GM12801 (cell line): ENCODE measurements around the gene SCN1A.

ENCODE experiments used
- TF ChIP-seq, protein P1 (sequence below): IDR thresholded peaks from one replicate; pipeline ENCODE4 v1.5.1; 2011; ENCODE audit warnings: control low read depth; ENCODE audit not compliant: insufficient read length; ENCODE audit errors: extremely low read depth

SCN1A gene

DNA sequence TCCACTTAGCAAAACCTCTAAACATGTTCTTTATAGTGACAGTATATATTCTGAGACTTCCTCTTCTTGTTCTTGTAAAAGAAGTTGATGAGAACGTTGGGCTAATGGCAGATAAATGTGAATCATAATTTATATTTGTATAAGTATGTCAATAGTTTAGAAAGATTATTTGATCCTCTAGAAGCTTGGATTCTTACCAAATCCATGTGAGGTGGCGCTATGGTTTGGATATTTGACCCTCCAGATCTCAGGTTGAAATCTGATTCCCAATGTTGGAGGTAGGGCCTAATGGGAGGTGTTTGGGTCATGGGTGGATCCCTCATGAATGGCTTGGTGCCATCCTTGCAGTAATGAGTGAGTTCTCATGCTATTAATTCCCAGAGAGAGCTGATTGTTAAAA, 29.8 kb upstream of the SCN1A start:
- TF ChIP-seq, protein P1, sequence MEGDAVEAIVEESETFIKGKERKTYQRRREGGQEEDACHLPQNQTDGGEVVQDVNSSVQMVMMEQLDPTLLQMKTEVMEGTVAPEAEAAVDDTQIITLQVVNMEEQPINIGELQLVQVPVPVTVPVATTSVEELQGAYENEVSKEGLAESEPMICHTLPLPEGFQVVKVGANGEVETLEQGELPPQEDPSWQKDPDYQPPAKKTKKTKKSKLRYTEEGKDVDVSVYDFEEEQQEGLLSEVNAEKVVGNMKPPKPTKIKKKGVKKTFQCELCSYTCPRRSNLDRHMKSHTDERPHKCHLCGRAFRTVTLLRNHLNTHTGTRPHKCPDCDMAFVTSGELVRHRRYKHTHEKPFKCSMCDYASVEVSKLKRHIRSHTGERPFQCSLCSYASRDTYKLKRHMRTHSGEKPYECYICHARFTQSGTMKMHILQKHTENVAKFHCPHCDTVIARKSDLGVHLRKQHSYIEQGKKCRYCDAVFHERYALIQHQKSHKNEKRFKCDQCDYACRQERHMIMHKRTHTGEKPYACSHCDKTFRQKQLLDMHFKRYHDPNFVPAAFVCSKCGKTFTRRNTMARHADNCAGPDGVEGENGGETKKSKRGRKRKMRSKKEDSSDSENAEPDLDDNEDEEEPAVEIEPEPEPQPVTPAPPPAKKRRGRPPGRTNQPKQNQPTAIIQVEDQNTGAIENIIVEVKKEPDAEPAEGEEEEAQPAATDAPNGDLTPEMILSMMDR: no peak

DNA sequence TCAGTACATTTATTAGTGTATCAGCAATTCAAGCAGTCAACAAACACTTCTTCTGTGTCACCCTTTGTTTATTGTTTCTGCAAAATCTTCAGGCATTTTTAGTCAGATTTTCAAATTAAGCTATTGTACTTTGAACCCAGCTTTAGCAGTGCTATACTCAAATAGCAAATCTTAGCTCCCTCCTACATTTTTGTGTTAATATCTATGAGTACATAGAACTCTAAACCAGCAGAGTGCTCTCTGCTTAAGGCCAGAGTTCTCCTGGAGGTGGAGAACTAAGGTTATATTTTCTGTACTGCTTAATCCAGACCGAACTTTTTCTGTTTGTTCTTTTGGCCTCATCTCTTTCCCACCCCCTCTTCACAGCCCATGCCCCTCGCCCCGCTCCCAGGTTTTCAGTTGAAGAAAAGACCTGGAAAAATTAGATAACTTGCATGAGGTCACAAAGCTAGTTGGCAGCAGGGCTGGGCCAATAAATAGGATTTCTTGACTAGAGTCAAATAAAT, 29.2 kb upstream of the SCN1A start:
- TF ChIP-seq, protein P1: no peak

DNA sequence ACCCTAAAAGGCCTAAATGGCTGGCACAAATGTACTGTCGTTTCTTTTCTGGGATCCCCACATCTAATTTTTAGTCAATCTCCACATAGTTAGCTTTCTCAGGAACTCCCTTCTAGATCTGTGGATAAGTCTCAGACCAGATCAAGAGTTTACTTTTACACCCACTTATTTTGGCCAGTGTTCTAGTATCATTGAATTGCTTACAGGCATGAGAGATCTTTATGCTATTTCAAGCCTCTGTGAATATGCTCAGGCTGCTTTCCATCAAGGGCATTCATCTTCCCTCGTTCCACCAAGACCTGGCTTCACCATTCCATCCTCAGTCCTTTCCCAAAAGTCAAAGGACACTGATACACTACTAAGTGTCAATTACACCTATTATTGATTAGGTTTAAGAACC, 27.8 kb upstream of the SCN1A start:
- TF ChIP-seq, protein P1: no peak

DNA sequence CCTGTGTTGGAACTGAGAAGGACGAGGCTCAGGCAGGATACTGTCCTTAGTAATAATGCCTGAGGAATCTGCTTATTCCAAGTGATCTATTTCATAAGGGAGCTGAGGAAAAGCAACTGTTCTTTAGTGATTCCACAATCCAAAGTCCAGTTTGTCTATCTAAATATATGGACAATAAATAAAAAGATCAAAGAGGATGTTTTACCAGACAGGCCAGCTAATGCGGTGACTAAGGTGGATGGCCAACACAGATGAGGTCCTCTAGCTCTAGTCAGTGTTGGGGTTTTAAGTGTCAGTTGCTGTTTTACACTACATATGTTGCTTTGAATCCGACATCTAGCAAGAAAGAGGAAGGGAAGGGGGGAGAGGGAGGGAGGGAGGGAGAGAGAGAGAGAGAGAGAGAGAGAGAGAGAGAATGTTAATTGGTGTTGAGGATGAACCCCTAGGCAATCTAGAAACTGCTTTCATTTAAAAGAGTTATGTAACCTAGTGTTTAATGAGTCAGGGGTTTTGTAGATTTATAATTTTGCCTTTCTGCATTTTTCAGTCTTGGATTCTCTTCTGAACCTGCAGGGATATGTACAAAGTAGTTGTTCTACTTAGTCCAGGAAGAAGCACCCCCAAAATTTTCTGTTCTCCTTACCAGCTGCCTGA, 27.0 kb upstream of the SCN1A start:
- TF ChIP-seq, protein P1: no peak

DNA sequence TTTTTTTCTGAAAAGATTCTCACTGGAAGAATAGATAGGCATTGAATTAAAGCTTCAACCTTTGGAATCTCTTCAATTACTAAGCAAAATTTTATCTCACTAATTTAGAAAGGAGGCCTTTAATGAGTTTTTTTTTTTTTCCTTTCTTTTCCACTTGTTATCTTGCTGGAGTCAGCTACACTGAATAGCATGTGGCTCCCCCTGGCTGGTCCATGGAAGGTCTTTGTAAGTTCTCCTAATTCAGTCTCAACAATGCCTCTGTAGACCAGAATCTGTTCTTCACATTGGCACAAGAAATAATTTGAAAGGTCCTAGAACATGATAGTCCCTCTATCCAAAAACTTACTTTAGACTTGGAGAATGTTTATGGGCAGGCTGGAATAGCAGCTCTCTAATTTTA, 24.2 kb upstream of the SCN1A start:
- TF ChIP-seq, protein P1: no peak

DNA sequence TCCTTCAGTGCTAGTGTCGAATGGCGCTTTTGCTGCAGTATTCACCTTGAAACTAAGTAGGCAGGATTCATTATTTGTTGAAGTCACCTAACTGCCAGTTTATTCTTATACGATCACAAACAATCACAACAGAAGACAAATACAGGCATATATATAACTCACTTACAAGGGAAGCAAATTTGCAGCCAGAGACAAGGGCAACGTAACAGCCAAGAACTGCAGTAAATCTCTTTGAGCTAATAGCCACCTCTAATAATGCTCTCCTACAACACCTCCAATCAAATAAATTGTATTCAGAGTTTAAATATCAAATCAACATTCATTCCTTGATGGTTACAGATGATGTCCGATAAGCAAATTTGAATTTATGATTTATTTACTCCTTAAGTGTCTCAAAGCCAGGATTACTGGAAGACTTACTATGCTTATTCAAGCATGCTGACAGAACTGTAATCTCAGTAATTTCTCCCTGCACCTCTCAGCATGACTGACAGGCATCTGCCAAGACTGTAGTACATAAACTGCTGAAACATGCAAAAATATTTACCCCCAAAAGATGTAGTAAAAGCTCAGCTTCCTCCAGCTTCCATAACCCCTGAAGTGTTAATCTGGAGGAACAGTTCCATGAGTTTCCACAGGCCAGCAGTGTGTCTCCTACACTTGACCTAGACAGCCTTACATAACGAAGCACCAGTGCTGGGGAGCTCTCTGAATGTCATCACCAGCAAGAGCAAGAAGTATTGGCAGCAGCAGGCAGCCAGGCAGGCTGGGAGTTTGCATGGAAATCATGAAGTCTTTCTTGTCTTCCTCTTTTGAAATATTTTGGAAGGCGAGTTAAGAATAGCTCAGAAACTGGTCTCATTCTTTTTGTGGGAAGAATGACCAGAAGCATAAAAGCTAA, 20.9 kb upstream of the SCN1A start:
- TF ChIP-seq, protein P1: no peak

DNA sequence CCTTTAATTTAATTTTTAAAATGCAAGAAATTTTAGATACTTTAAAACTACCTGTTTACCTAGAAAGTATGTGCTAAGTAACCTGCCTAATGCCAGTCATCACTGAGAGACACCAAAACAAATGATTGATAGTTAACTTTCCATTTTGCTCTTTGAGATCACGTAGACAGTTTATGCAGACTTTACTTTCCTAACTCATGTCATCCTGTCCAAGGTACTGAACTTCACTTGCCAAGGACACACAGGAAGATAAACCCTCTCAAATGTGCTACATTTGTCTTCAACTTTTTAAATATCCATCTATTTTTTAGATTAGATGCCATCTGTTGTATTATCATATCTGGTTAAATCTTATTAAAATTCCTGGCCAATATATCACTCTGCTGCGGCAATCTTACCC, 20.1 kb upstream of the SCN1A start:
- TF ChIP-seq, protein P1: no peak
